22Rv1 (cell line): Measurements from ENCODE around the gene IFT20.

Source experiments
- CTCF ChIP-seq: fragments of 450-650 bp; IDR thresholded peaks from 2 replicates; pipeline ENCODE4 v1.5.1; 2017; ENCODE audit warnings: mild to moderate bottlenecking
- ZFX ChIP-seq: fragments of 450-650 bp; IDR thresholded peaks from 2 replicates; pipeline ENCODE4 v1.6.1; 2017; ENCODE audit warnings: antibody characterized with exemption, borderline replicate concordance

GRCh38 chr17:28330671-28331070, 4.6 kb downstream of the IFT20 start:
- TF ChIP-seq CTCF (no peak), ZFX (no peak)
